ENCODE data around the gene PARD6A.

- TF ChIP-seq CTCF (IDR thresholded peaks at IDR 0.05; ENCODE audit: low read depth, low read length), result no peak
- no peak for TF ChIP-seq POLR2A (IDR thresholded peaks at IDR 0.05; ENCODE audit: extremely low read depth, insufficient read length)
- TF ChIP-seq MYC (IDR thresholded peaks at IDR 0.05; ENCODE audit: low read depth, low read length), result no peak
- TF ChIP-seq MAX (IDR thresholded peaks at IDR 0.05; ENCODE audit: low read depth, low read length), result no peak
Observed at GRCh38 chr16:67658849-67659674, 1.7 kb upstream of the PARD6A start.

All from NB4 (cell line).